Calu3 (cell line): ENCODE measurements around the gene TAPBPL. TPM values are rescaled to one million over a fixed set of nuclear protein-coding genes. Genes with fewer than 3 reads are reported as not detected.

ENCODE experiments used
- BruUV-seq: library from RNA; stranded (reverse); fragments of 400-500 nt; replicated peaks from 2 replicates; lab custom pipeline; 2021; lab: Mats Ljungman, UMichigan
- CTCF ChIA-PET: fragments of 300-600 bp; sonication (Branson Sonifier 250); formaldehyde crosslinking; loops from one replicate; lab custom pipeline; 2022; ENCODE audit warnings: antibody characterized with exemption; lab: Charles Lee
- DNase-seq: peaks from one replicate; pipeline ENCODE4 v3.0.0; 2022
- H3K27ac Mint-ChIP-seq: one replicate; pipeline ENCODE4 v1.8.0; 2022; ENCODE audit warnings: mixed read lengths; ENCODE audit not compliant: unreplicated experiment
- H3K27me3 Mint-ChIP-seq: one replicate; pipeline ENCODE4 v1.8.0; 2022; ENCODE audit warnings: mixed read lengths; ENCODE audit not compliant: unreplicated experiment
- H3K36me3 Mint-ChIP-seq: one replicate; pipeline ENCODE4 v1.8.0; 2022; ENCODE audit warnings: mild to moderate bottlenecking, moderate library complexity, mixed read lengths; ENCODE audit not compliant: insufficient read depth, unreplicated experiment
- H3K4me1 Mint-ChIP-seq: one replicate; pipeline ENCODE4 v1.8.0; 2022; ENCODE audit warnings: mild to moderate bottlenecking, low read depth, mixed read lengths; ENCODE audit not compliant: unreplicated experiment
- H3K4me3 Mint-ChIP-seq: one replicate; pipeline ENCODE4 v1.8.0; 2022; ENCODE audit warnings: mild to moderate bottlenecking, low read depth, moderate library complexity, mixed read lengths; ENCODE audit not compliant: unreplicated experiment
- H3K9me3 Mint-ChIP-seq: one replicate; pipeline ENCODE4 v1.8.0; 2022; ENCODE audit warnings: low read depth, mixed read lengths; ENCODE audit not compliant: unreplicated experiment
- CTCF ChIP-seq: fragments of 200-600 bp; IDR thresholded peaks from one replicate; pipeline ENCODE4 v1.8.0; 2022; ENCODE audit warnings: antibody characterized with exemption; ENCODE audit not compliant: unreplicated experiment
- intact Hi-C: fragments of 100-400 bp; cut with micrococcal nuclease; formaldehyde crosslinking; loops from one replicate; pipeline ENCODE4 v1.10.0; 2022; ENCODE audit not compliant: unreplicated experiment
- total RNA-seq: library from RNA; stranded (reverse); gene quantifications from 2 replicates; pipeline ENCODE4 v1.2.3, GENCODE V29; 2022

TAPBPL gene
- total RNA-seq, 1 experiment from 2014 or later = 28.0 TPM

GRCh38 chr12:6500466-6500865 lies 48.6 kb downstream of the TAPBPL start:
- H3K9me3 Mint-ChIP-seq = no peaks in the 10 kb centered on the region
- BruUV-seq = no TSS peak
- DNase-seq = no peak
- no peaks in the 10 kb centered on the region for H3K27me3 Mint-ChIP-seq
- no peak for TF ChIP-seq CTCF
- CTCF ChIA-PET = interaction anchor here (0.6 to 1.2 kb wide), 2 partner anchors 37 to 305 kb away, joined by 3 to 4 read pairs; no protein-coding TSS in a partner anchor
- H3K4me3 Mint-ChIP-seq = no peak overlapping the region
- H3K4me1 Mint-ChIP-seq = no peaks in the 10 kb centered on the region
- H3K36me3 Mint-ChIP-seq = peaks cover 9% of the 10 kb centered on the region
- intact Hi-C loops = no loop called here
- H3K27ac Mint-ChIP-seq = no peak overlapping the region

GRCh38 chr12:6507102-6507998 lies 55.5 kb downstream of the TAPBPL start:
- intact Hi-C loops = no loop called here
- H3K4me3 Mint-ChIP-seq = no peak overlapping the region
- H3K9me3 Mint-ChIP-seq = no peaks in the 10 kb centered on the region
- peaks cover 29% of the 10 kb centered on the region for H3K36me3 Mint-ChIP-seq
- no peak for DNase-seq
- H3K4me1 Mint-ChIP-seq = no peaks in the 10 kb centered on the region
- no peak for TF ChIP-seq CTCF
- H3K27me3 Mint-ChIP-seq = no peaks in the 10 kb centered on the region
- no peak overlapping the region for H3K27ac Mint-ChIP-seq
- CTCF ChIA-PET = no interaction called here
- BruUV-seq = no TSS peak

- Mint-ChIP-seq H3K9me3 (no peaks in the 10 kb centered on the region), H3K4me1 (no peaks in the 10 kb centered on the region), H3K4me3 (no peak overlapping the region), H3K27me3 (no peaks in the 10 kb centered on the region), H3K36me3 (peaks cover 37% of the 10 kb centered on the region), H3K27ac (no peak overlapping the region)
- DNase-seq = no peak
- BruUV-seq = no TSS peak
- CTCF ChIA-PET = no interaction called here
- intact Hi-C loops = no loop called here
- no peak for TF ChIP-seq CTCF
Observed at GRCh38 chr12:6508087-6508486, 56.2 kb downstream of the TAPBPL start.

Other genes starting within 250 kb of the TAPBPL start
- gene PLEKHG6, start 141.4 kb upstream of the TAPBPL start, total RNA-seq = 25.1 and 32.3 TPM in 2 replicates
- gene TNFRSF1A, start 110.0 kb upstream of the TAPBPL start, total RNA-seq = 76.7 and 79.3 TPM in 2 replicates
- 36.5 and 53.5 TPM in 2 replicates for gene SCNN1A, start 76.5 kb upstream of the TAPBPL start, total RNA-seq
- gene LTBR, start 67.9 kb upstream of the TAPBPL start, total RNA-seq = 165 and 167 TPM in 2 replicates
- gene CD27, start 7.1 kb upstream of the TAPBPL start, total RNA-seq = not detected in 2 replicates
- 5.0 and 7.4 TPM in 2 replicates for gene VAMP1, start 18.6 kb downstream of the TAPBPL start, total RNA-seq
- gene MRPL51, start 41.2 kb downstream of the TAPBPL start, total RNA-seq = 213 and 220 TPM in 2 replicates
- 78.0 and 94.7 TPM in 2 replicates for gene NCAPD2, start 42.1 kb downstream of the TAPBPL start, total RNA-seq
- 2,412 and 2,552 TPM in 2 replicates for gene GAPDH, start 82.5 kb downstream of the TAPBPL start, total RNA-seq
- 0.76 and 1.0 TPM in 2 replicates for gene IFFO1, start 104.0 kb downstream of the TAPBPL start, total RNA-seq
- 86.1 and 88.5 TPM in 2 replicates for gene NOP2, start 116.2 kb downstream of the TAPBPL start, total RNA-seq
- 164 and 165 TPM in 2 replicates for gene CHD4, start 155.3 kb downstream of the TAPBPL start, total RNA-seq
- gene LPAR5, start 183.9 kb downstream of the TAPBPL start, total RNA-seq = 2.5 and 3.2 TPM in 2 replicates
- 2.9 and 4.1 TPM in 2 replicates for gene ACRBP, start 195.4 kb downstream of the TAPBPL start, total RNA-seq
- 24.9 and 26.6 TPM in 2 replicates for gene ING4, start 211.1 kb downstream of the TAPBPL start, total RNA-seq
- gene ZNF384, start 237.3 kb downstream of the TAPBPL start, total RNA-seq = 64.9 and 68.5 TPM in 2 replicates
- not detected in 2 replicates for gene PIANP, start 248.8 kb downstream of the TAPBPL start, total RNA-seq